K562 (cell line): ENCODE data around the gene FNBP1. TPM values are rescaled to one million over a fixed set of nuclear protein-coding genes. Genes with fewer than 3 reads are reported as not detected.

ENCODE experiments used
- ATAC-seq: fragments of 200-7000 bp; cut with Tn5 transposase; 3 replicates; pipeline ENCODE4 v1.9.1; 2020; ENCODE audit warnings: moderate library complexity
- BruUV-seq: library from RNA; stranded (reverse); fragments of 400-500 nt; replicated peaks from 2 replicates; lab custom pipeline; 2021; lab: Mats Ljungman, UMichigan
- CTCF ChIA-PET: fragments of 300-600 bp; formaldehyde crosslinking; extraction: SDS; loops from one replicate; lab custom pipeline; 2021; ENCODE audit warnings: low intra/inter-chr PET ratio; lab: Yijun Ruan, JAX
- POLR2A ChIA-PET: fragments of 300-600, 350-650 bp; sonication (Branson Sonifier 250); formaldehyde crosslinking; extraction: SDS; loops from one replicate; lab custom pipeline; 2021; ENCODE audit warnings: antibody characterized with exemption, inconsistent platforms; lab: Yijun Ruan, JAX
- DNase-seq, 4 experiments: peaks; one replicate each; pipeline versions ENCODE4 v3.0.0 to v3.0.0-alpha.2; 2011 to 2018; ENCODE audit warnings: low spot score in 3 of 4, mixed read lengths in 3 of 4; ENCODE audit errors: extremely low read depth in 1 of 4
- FAIRE-seq: peaks from 2 replicates; lab custom pipeline; 2011; peaks lifted over from hg19 to GRCh38; lab: Jason Lieb, UNC
- H2AFZ ChIP-seq: 2 replicates; pipeline ENCODE4 v1.6.0; 2011; ENCODE audit warnings: low read depth, low read length, control low read depth, inconsistent platforms
- H3K27ac ChIP-seq: fragments of 200-600 bp; 3 replicates; pipeline ENCODE4 v1.8.0; 2011; ENCODE audit warnings: low read depth, mild to moderate bottlenecking, control low read depth, inconsistent platforms, low read length, moderate library complexity, mixed read lengths; ENCODE audit errors: extremely low read depth
- H3K27me3 ChIP-seq, 2 experiments: fragments of 300-600 bp in 1 of 2; 2 replicates in 1 of 2; 3 replicates in 1 of 2; pipeline versions ENCODE4 v1.6.0 to v1.8.0; 2011; ENCODE audit warnings: inconsistent platforms in 2 of 2, low read length in 2 of 2, mild to moderate bottlenecking in 1 of 2, mixed read lengths in 1 of 2, moderate library complexity in 1 of 2; ENCODE audit not compliant: control insufficient read depth in 2 of 2, insufficient read depth in 2 of 2
- H3K36me3 ChIP-seq: fragments of 300-600 bp; 3 replicates; pipeline ENCODE4 v1.8.0; 2011; ENCODE audit warnings: mild to moderate bottlenecking, low read length, inconsistent platforms; ENCODE audit not compliant: control insufficient read depth, insufficient read depth
- H3K4me1 ChIP-seq, 2 experiments: fragments of 200-600 bp in 1 of 2; replicated peaks in 1 of 2; 2 replicates in 1 of 2; 3 replicates in 1 of 2; pipeline versions ENCODE4 v1.5.1 to v1.8.0; 2011; ENCODE audit warnings: inconsistent platforms in 2 of 2, low read length in 2 of 2, mild to moderate bottlenecking in 1 of 2, mixed read lengths in 1 of 2, moderate library complexity in 1 of 2; ENCODE audit not compliant: control insufficient read depth in 2 of 2, insufficient read depth in 2 of 2
- H3K4me2 ChIP-seq: 2 replicates; pipeline ENCODE4 v1.6.1; 2011; ENCODE audit warnings: low read length, control low read depth, inconsistent platforms, mixed read lengths; ENCODE audit not compliant: insufficient read depth
- H3K4me3 ChIP-seq: fragments of 200-600 bp; sonication (generic), shearing (Covaris generic); 2 replicates; pipeline ENCODE4 v1.5.1; 2016; ENCODE audit warnings: control low read depth, inconsistent platforms
- H3K79me2 ChIP-seq: fragments of 200-600 bp; 3 replicates; pipeline ENCODE4 v1.8.0; 2011; ENCODE audit warnings: low read length, inconsistent platforms; ENCODE audit not compliant: control insufficient read depth, insufficient read depth
- H3K9ac ChIP-seq, 2 experiments: 2 replicates each; pipeline versions ENCODE4 v1.6.0 to v1.6.1; 2011; ENCODE audit warnings: low read depth in 2 of 2, low read length in 2 of 2, control low read depth in 1 of 2, inconsistent platforms in 1 of 2, mild to moderate bottlenecking in 1 of 2, mixed read lengths in 1 of 2; ENCODE audit not compliant: insufficient read depth in 1 of 2
- H3K9me1 ChIP-seq: one replicate; pipeline ENCODE4 v1.6.0; 2011; ENCODE audit warnings: inconsistent platforms, mild to moderate bottlenecking, low read length, moderate library complexity; ENCODE audit not compliant: control insufficient read depth, insufficient read depth
- H3K9me3 ChIP-seq: replicated peaks from 2 replicates; pipeline ENCODE4 v1.5.1; 2011; ENCODE audit warnings: low read depth, low read length, inconsistent platforms; ENCODE audit not compliant: control insufficient read depth, insufficient read depth
- H4K20me1 ChIP-seq: replicated peaks from 2 replicates; pipeline ENCODE4 v1.6.1; 2011; ENCODE audit warnings: low read length, inconsistent platforms, mixed read lengths; ENCODE audit not compliant: control insufficient read depth, insufficient read depth
- ARNT ChIP-seq, 2 experiments: fragments of 450-650 bp; IDR thresholded peaks; 2 replicates each; pipeline ENCODE4 v1.6.1; 2016; ENCODE audit warnings: mild to moderate bottlenecking in 1 of 2
- BHLHE40 ChIP-seq: IDR thresholded peaks from 2 replicates; pipeline ENCODE4 v1.6.1; 2011; ENCODE audit warnings: low read length, improper control_type of control experiment
- FOS ChIP-seq: IDR thresholded peaks from 3 replicates; pipeline ENCODE4 v1.6.1; 2011; ENCODE audit not compliant: insufficient read length; ENCODE audit errors: extremely low read depth
- FOSL1 ChIP-seq: fragments of 200-800 bp; sonication (Bioruptor generic); conservative IDR thresholded peaks from 2 replicates; pipeline ENCODE4 v1.6.1; 2016; ENCODE audit warnings: missing genetic modification characterization, missing compliant biosample characterization
- HIVEP1 ChIP-seq: fragments of 250-450 bp; sonication (Bioruptor Pico); IDR thresholded peaks from 2 replicates; pipeline ENCODE4 v1.4.0; 2020; ENCODE audit warnings: mild to moderate bottlenecking
- HNRNPUL1 ChIP-seq: fragments of 200-400 bp; formaldehyde crosslinking; IDR thresholded peaks from 2 replicates; pipeline ENCODE4 v1.6.1; 2017; ENCODE audit warnings: low read length
- KDM2B ChIP-seq: fragments of 250-450 bp; sonication (Bioruptor Pico); IDR thresholded peaks from 2 replicates; pipeline ENCODE4 v1.8.0; 2021; ENCODE audit warnings: mild to moderate bottlenecking, moderate library complexity
- LARP7 ChIP-seq: fragments of 450-650 bp; IDR thresholded peaks from 2 replicates; pipeline ENCODE4 v1.6.1; 2016
- MAFK ChIP-seq: IDR thresholded peaks from 2 replicates; pipeline ENCODE4 v1.6.1; 2011; ENCODE audit warnings: low read length, improper control_type of control experiment
- MAX ChIP-seq: sonication (generic); formaldehyde crosslinking; IDR thresholded peaks from 2 replicates; pipeline ENCODE4 v1.9.0; 2022; ENCODE audit warnings: mild to moderate bottlenecking, missing genetic modification reagents
- MYNN ChIP-seq, 2 experiments: sonication (generic); formaldehyde crosslinking in 1 of 2; IDR thresholded peaks; 2 replicates each; pipeline versions ENCODE4 v1.5.0 to v1.6.1; 2016 to 2020; ENCODE audit warnings: antibody characterized with exemption in 1 of 2, missing genetic modification reagents in 1 of 2
- NR3C1 ChIP-seq: sonication (generic); formaldehyde crosslinking; IDR thresholded peaks from 2 replicates; pipeline ENCODE4 v1.8.1; 2022; ENCODE audit warnings: missing genetic modification reagents
- SIN3B ChIP-seq: fragments of 450-650 bp; IDR thresholded peaks from 2 replicates; pipeline ENCODE4 v1.6.1; 2017; ENCODE audit warnings: low read depth, mild to moderate bottlenecking, moderate library complexity
- YBX1 ChIP-seq: fragments of 450-650 bp; IDR thresholded peaks from 2 replicates; pipeline ENCODE4 v1.7.1; 2016; ENCODE audit warnings: mild to moderate bottlenecking
- ZBTB7A ChIP-seq: IDR thresholded peaks from 2 replicates; pipeline ENCODE4 v1.6.1; 2011; ENCODE audit warnings: low read depth, mild to moderate bottlenecking, low read length, moderate library complexity, borderline replicate concordance; ENCODE audit not compliant: control insufficient read depth
- ZNF224 ChIP-seq: sonication (generic); formaldehyde crosslinking; IDR thresholded peaks from 2 replicates; pipeline ENCODE4 v1.8.0; 2022; ENCODE audit warnings: mild to moderate bottlenecking, missing genetic modification reagents
- ZNF449 ChIP-seq: fragments of 250-450 bp; sonication (Bioruptor Pico); IDR thresholded peaks from 2 replicates; pipeline ENCODE4 v1.8.0; 2022; ENCODE audit warnings: moderate library complexity, mild to moderate bottlenecking, inconsistent platforms
- ZNF583 ChIP-seq: fragments of 250-450 bp; sonication (Bioruptor Pico); IDR thresholded peaks from 2 replicates; pipeline ENCODE4 v1.4.0; 2020
- ZNF589 ChIP-seq: fragments of 200-800 bp; sonication (Bioruptor generic); IDR thresholded peaks from 2 replicates; pipeline ENCODE4 v1.6.1; 2016; ENCODE audit warnings: low read depth, missing genetic modification characterization, missing compliant biosample characterization
- WGBS: fragments of 100-300 bp; shearing (Covaris generic); methylation state at CpG from one replicate; pipeline ENCODE4 v1.1.6; 2016; ENCODE audit warnings: low coverage, mixed read lengths; ENCODE audit not compliant: insufficient coverage; ENCODE audit errors: missing lambda C conversion rate; 5-methylcytosine and 5-hydroxymethylcytosine counted together
- in situ Hi-C: fragments of 300-500 bp; cut with MboI; formaldehyde crosslinking; loops from 4 replicates; pipeline ENCODE4 v1.15.0; 2018; ENCODE audit warnings: inconsistent platforms, mixed read lengths
- intact Hi-C: fragments of 100-400 bp; cut with micrococcal nuclease; formaldehyde crosslinking; loops from 2 replicates; pipeline ENCODE4 v1.14.2; 2022
- polyA plus RNA-seq, 8 experiments: library from polyadenylated mRNA; depleted of rRNA in 4 of 8; stranded (reverse) in 5 of 8; unstranded in 3 of 8; fragments of >200 nt; fragmentation: Nextera tagmentation in 2 of 8; fragmentation: Illumina TruSeq in 1 of 8; extraction: Ambion mirVana in 2 of 8; extraction: Trizol in 1 of 8; gene quantifications; 2 replicates each; pipeline versions ENCODE4 v1.2.1 to v1.2.3, GENCODE V29; 2011 to 2014; ENCODE audit warnings: inconsistent platforms in 1 of 8, missing spikeins in 1 of 8
- total RNA-seq, 7 experiments: library from RNA; depleted of rRNA in 6 of 7; stranded (reverse); fragments of >200 nt in 6 of 7; fragmentation: Illumina TruSeq in 2 of 7; extraction: Trizol in 2 of 7; gene quantifications; 2 replicates each; pipeline versions ENCODE4 v1.2.1 to v1.2.3, GENCODE V29; 2011 to 2021; ENCODE audit warnings: low replicate concordance in 1 of 7
- TF ChIP-seq, protein P1 (sequence below): fragments of 450-650 bp; IDR thresholded peaks from 2 replicates; pipeline ENCODE4 v1.6.1; 2018; ENCODE audit warnings: mild to moderate bottlenecking, low read depth; ENCODE audit not compliant: partially characterized antibody
- TF ChIP-seq, protein P2 (sequence below): sonication (generic); formaldehyde crosslinking; IDR thresholded peaks from 2 replicates; pipeline ENCODE4 v1.8.1; 2023; ENCODE audit warnings: mild to moderate bottlenecking, missing genetic modification reagents, moderate library complexity

Gene FNBP1
- total and polyA plus RNA-seq, 9 of the 15 experiments (the other 6 are each of a cell fraction or from before 2014, with no cell fraction given): 1.8 to 14.9 (median 7.6) TPM

DNA sequence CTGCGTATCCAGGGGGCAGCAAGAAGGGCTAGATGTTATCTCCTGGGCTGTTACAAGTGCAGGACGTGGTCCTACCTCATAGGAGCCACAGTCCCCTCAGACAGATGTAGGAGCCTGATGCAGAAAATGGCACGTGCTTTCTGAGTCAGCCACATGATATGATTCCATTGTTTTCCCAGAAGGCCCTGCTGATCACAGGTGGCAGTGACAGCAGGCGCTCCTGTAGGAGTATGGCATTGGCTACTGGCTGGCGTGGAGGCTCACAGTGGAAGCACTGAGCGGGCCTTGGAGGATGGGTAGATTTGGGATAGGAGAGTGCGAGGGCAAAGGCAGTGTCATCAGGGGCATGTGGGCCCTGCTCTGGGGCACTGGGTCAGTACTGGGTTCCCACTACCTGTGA is 185.8 kb downstream of the FNBP1 start:
- BruUV-seq: no TSS peak
- ChIA-PET POLR2A (interaction anchor here (1.2 to 9.4 kb wide), 3 partner anchors 7 to 13 kb away, joined by 3 to 91 read pairs (median 40); no protein-coding TSS in a partner anchor), CTCF (no interaction called here)
- Histone ChIP-seq H3K4me1 (peaks cover 49 to 50% of the 10 kb centered on the region in 2 experiments), H3K36me3 (peaks cover 90% of the 10 kb centered on the region), H3K27ac (peak overlapping the region; percentile 75), H3K27me3 (no peaks in the 10 kb centered on the region), H3K79me2 (peaks cover 48% of the 10 kb centered on the region), H3K9me1 (no peaks in the 10 kb centered on the region), H3K4me2 (no peak overlapping the region; the same call in 1 of the 2 replicates), H3K9ac (peak overlapping the region; percentile 54 to 76; a peak in 3 of 4 replicates), H3K4me3 (no peak overlapping the region), H4K20me1 (no peaks in the 10 kb centered on the region), H2AFZ (0 out of 2 replicates have a peak overlapping the region, but pooled peaks have one; percentile 21), H3K9me3 (no peaks in the 10 kb centered on the region)
- in situ Hi-C loops: no loop called here
- DNase-seq (peak in 3 of 4 experiments; percentile 57 to 78 (median 71)), FAIRE-seq (no peak), ATAC-seq (no peak)
- intact Hi-C loops: no loop called here
- 62% methylated on average over 7 of the region's 7 CpGs for WGBS
- TF ChIP-seq MAX (CRISPR knock-in tag): peak; percentile 68
- no peak for TF ChIP-seq LARP7
- TF ChIP-seq YBX1: no peak
- TF ChIP-seq ZNF583: peak; percentile 75; the same call in 1 of the 2 replicates
- peak; percentile 83 for TF ChIP-seq FOSL1 (tag)
- no peak for TF ChIP-seq MAFK
- no peak for TF ChIP-seq KDM2B
- TF ChIP-seq FOS: peak; percentile 3
- TF ChIP-seq HIVEP1 (CRISPR knock-in tag): no peak
- TF ChIP-seq ZNF224 (CRISPR knock-in tag): no peak
- TF ChIP-seq HNRNPUL1: no peak
- TF ChIP-seq SIN3B: no peak
- TF ChIP-seq ZNF589 (CRISPR knock-in tag): peak; percentile 84
- TF ChIP-seq NR3C1 (CRISPR knock-in tag): no peak
- peak; percentile 93 for TF ChIP-seq BHLHE40
- no peak for TF ChIP-seq MYNN (IDR thresholded peaks at IDR 0.05)
- no peak for TF ChIP-seq MYNN (CRISPR knock-in tag; IDR thresholded peaks at IDR 0.05)
- 0 out of 2 replicates have a peak, but pooled peaks have one; percentile 29 for TF ChIP-seq ZBTB7A
- TF ChIP-seq, protein P1, sequence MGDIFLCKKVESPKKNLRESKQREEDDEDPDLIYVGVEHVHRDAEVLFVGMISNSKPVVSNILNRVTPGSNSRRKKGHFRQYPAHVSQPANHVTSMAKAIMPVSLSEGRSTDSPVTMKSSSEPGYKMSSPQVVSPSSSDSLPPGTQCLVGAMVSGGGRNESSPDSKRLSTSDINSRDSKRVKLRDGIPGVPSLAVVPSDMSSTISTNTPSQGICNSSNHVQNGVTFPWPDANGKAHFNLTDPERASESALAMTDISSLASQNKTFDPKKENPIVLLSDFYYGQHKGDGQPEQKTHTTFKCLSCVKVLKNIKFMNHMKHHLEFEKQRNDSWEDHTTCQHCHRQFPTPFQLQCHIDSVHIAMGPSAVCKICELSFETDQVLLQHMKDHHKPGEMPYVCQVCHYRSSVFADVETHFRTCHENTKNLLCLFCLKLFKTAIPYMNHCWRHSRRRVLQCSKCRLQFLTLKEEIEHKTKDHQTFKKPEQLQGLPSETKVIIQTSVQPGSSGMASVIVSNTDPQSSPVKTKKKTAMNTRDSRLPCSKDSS: no peak
- TF ChIP-seq, protein P2, sequence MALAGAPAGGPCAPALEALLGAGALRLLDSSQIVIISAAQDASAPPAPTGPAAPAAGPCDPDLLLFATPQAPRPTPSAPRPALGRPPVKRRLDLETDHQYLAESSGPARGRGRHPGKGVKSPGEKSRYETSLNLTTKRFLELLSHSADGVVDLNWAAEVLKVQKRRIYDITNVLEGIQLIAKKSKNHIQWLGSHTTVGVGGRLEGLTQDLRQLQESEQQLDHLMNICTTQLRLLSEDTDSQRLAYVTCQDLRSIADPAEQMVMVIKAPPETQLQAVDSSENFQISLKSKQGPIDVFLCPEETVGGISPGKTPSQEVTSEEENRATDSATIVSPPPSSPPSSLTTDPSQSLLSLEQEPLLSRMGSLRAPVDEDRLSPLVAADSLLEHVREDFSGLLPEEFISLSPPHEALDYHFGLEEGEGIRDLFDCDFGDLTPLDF: no peak
- TF ChIP-seq ZNF449: 0 out of 2 replicates have a peak, but pooled peaks have one; percentile 6
- TF ChIP-seq ARNT (IDR thresholded peaks at IDR 0.05): no peak
